NCI-H187 treated with DMSO at 0.1 percent for 48 hours (cell line): ENCODE results near the gene C4orf51.

Experiments used
- DNase-seq: peaks from one replicate; lab custom pipeline; 2025; lab: John Stamatoyannopoulos, UW

C4orf51 gene

GRCh38 chr4:145709843-145710242 lies 29.9 kb downstream of the C4orf51 start:
- no peak for DNase-seq

- no peak for DNase-seq
Measured at GRCh38 chr4:145716200-145716599, 36.3 kb downstream of the C4orf51 start.

GRCh38 chr4:145716661-145717200 lies 36.8 kb downstream of the C4orf51 start:
- no peak for DNase-seq

- DNase-seq = no peak
Measured at GRCh38 chr4:145719752-145720624, 40.0 kb downstream of the C4orf51 start.

GRCh38 chr4:145720656-145721055 lies 40.7 kb downstream of the C4orf51 start:
- DNase-seq = no peak

- no peak for DNase-seq
Measured at GRCh38 chr4:145722561-145722960, 42.6 kb downstream of the C4orf51 start.

- no peak for DNase-seq
Measured at GRCh38 chr4:145723336-145723735, 43.4 kb downstream of the C4orf51 start.

- DNase-seq = no peak
Measured at GRCh38 chr4:145730026-145730425, 50.1 kb downstream of the C4orf51 start.

- no peak for DNase-seq
Measured at GRCh38 chr4:145731028-145731427, 51.1 kb downstream of the C4orf51 start.

- no peak for DNase-seq
Measured at GRCh38 chr4:145732001-145732815, 52.3 kb downstream of the C4orf51 start.

GRCh38 chr4:145732895-145733880 lies 53.2 kb downstream of the C4orf51 start:
- peak; percentile 61 for DNase-seq

GRCh38 chr4:145734031-145734430 lies 54.1 kb downstream of the C4orf51 start:
- no peak for DNase-seq

- no peak for DNase-seq
Measured at GRCh38 chr4:145734576-145735346, 54.8 kb downstream of the C4orf51 start.

- DNase-seq = no peak
Measured at GRCh38 chr4:145735347-145735675, 55.4 kb downstream of the C4orf51 start.

- no peak for DNase-seq
Measured at GRCh38 chr4:145735827-145736226, 55.9 kb downstream of the C4orf51 start.

GRCh38 chr4:145736241-145736831 lies 56.4 kb downstream of the C4orf51 start:
- DNase-seq = no peak

GRCh38 chr4:145739845-145740244 lies 59.9 kb downstream of the C4orf51 start:
- DNase-seq = no peak

- DNase-seq = no peak
Measured at GRCh38 chr4:145740806-145741205, 60.9 kb downstream of the C4orf51 start.

GRCh38 chr4:145743641-145744040 lies 63.7 kb downstream of the C4orf51 start:
- DNase-seq = no peak

GRCh38 chr4:145755802-145756201 lies 75.9 kb downstream of the C4orf51 start:
- DNase-seq = no peak
